ENCODE measurements around the gene VCL.
"Not testable (repeated sequence)": the region's sequence is repeated elsewhere in the genome, so short reads cannot be mapped to it uniquely, and the experiment has no call there.

Gene VCL

GRCh38 chr10:74044419-74044818, 46.5 kb downstream of the VCL start:
- no peak for DNase-seq

GRCh38 chr10:74047304-74047703, 49.4 kb downstream of the VCL start:
- no peak for DNase-seq

- no peak for DNase-seq
Measured at GRCh38 chr10:74047871-74048270, 50.0 kb downstream of the VCL start.

GRCh38 chr10:74048433-74048832, 50.5 kb downstream of the VCL start:
- DNase-seq = no peak

- no peak for DNase-seq
Measured at GRCh38 chr10:74049955-74050354, 52.0 kb downstream of the VCL start.

GRCh38 chr10:74050653-74051052, 52.7 kb downstream of the VCL start:
- DNase-seq = no peak

- DNase-seq = no peak
Measured at GRCh38 chr10:74051736-74052342, 53.9 kb downstream of the VCL start.

GRCh38 chr10:74052994-74053393, 55.1 kb downstream of the VCL start:
- DNase-seq = no peak

GRCh38 chr10:74055383-74056049, 57.6 kb downstream of the VCL start:
- no peak for DNase-seq

GRCh38 chr10:74056050-74056818, 58.3 kb downstream of the VCL start:
- no peak for DNase-seq

GRCh38 chr10:74058071-74058470, 60.2 kb downstream of the VCL start:
- peak; percentile 65 for DNase-seq

- peak; percentile 37 for DNase-seq
Measured at GRCh38 chr10:74058658-74059057, 60.7 kb downstream of the VCL start.

GRCh38 chr10:74061104-74061503, 63.2 kb downstream of the VCL start:
- DNase-seq = no peak

- DNase-seq = not testable (repeated sequence)
Measured at GRCh38 chr10:74061978-74062377, 64.1 kb downstream of the VCL start.

- DNase-seq = no peak
Measured at GRCh38 chr10:74063256-74063655, 65.3 kb downstream of the VCL start.

GRCh38 chr10:74067373-74068352, 69.7 kb downstream of the VCL start:
- DNase-seq = no peak

- DNase-seq = no peak
Measured at GRCh38 chr10:74071157-74071556, 73.2 kb downstream of the VCL start.

- no peak for DNase-seq
Measured at GRCh38 chr10:74072503-74072902, 74.6 kb downstream of the VCL start.

GRCh38 chr10:74075906-74076305, 78.0 kb downstream of the VCL start:
- no peak for DNase-seq

GRCh38 chr10:74076961-74077360, 79.0 kb downstream of the VCL start:
- DNase-seq = no peak

- no peak for DNase-seq
Measured at GRCh38 chr10:74077416-74077815, 79.5 kb downstream of the VCL start.

- DNase-seq = no peak
Measured at GRCh38 chr10:74078037-74078436, 80.1 kb downstream of the VCL start.
